SHP77 (cell line): ENCODE results near the gene PATZ1.

ENCODE experiments used
- DNase-seq, 2 experiments: peaks; one replicate each; lab custom pipeline; 2025; lab: John Stamatoyannopoulos, UW

PATZ1 gene

DNA sequence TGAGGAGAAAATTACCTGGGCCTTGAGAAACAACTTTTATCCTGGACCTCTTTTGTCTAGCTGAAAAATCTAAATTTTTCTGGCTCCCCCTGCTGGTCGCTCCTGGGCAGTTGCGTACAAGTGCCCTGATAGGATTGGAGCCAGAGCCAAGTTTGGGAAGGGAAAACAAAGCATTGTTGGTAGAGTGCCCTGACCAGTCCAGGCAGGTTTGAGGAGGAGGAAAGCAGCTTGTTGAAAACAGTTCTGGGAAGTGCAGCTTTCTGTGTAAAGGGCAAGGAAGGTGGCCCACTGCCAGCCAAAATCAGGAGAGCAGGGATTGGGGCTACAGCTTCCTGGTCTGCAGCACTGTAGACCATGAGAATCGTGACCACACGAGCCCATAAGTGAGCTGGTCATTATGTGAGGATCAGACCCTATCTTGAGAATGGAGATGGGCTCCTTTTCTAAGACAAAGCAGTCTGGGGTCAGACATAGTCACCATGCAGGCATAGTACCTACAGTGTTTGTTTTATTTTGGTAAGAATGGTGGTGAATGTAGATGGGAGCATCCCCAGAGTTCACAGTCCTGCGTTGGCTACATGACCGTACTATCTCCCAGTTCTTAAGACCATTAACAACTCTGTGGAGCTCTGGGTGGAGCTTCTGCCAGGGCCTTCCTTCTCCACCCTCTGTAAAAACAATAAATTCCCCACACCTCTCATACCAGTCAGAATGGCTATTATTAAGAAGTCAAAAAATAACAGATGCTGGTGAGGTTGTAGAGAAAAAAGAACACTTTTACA is 32.6 kb downstream of the PATZ1 start:
- DNase-seq = peak; percentile 58 to 72

- no peak for DNase-seq
Measured at GRCh38 chr22:31308181-31308580, 38.0 kb downstream of the PATZ1 start.

DNA sequence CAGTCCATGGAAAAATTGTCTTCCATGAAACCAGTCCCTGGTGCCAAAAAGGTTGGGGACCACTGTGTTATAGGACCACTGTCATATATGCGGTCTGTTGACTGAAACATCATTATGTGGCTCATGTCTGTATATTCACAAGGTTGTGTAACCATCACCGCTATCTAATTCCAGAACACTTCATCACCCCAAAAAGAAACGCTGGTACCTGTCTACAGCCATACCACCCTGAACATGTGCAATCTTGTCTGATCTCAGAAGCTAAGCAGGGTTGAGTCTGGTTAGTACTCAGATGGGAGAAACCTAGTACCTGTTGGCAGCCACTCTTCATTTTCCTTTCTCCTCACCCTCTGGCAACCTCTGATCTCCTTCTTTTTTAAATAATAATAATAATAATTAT is 41.0 kb downstream of the PATZ1 start:
- DNase-seq = no peak

GRCh38 chr22:31302537-31302936 is 43.6 kb downstream of the PATZ1 start:
- DNase-seq = no peak

GRCh38 chr22:31302006-31302405 is 44.1 kb downstream of the PATZ1 start:
- no peak for DNase-seq

- DNase-seq = no peak
Measured at GRCh38 chr22:31300896-31301295, 45.2 kb downstream of the PATZ1 start.

DNA sequence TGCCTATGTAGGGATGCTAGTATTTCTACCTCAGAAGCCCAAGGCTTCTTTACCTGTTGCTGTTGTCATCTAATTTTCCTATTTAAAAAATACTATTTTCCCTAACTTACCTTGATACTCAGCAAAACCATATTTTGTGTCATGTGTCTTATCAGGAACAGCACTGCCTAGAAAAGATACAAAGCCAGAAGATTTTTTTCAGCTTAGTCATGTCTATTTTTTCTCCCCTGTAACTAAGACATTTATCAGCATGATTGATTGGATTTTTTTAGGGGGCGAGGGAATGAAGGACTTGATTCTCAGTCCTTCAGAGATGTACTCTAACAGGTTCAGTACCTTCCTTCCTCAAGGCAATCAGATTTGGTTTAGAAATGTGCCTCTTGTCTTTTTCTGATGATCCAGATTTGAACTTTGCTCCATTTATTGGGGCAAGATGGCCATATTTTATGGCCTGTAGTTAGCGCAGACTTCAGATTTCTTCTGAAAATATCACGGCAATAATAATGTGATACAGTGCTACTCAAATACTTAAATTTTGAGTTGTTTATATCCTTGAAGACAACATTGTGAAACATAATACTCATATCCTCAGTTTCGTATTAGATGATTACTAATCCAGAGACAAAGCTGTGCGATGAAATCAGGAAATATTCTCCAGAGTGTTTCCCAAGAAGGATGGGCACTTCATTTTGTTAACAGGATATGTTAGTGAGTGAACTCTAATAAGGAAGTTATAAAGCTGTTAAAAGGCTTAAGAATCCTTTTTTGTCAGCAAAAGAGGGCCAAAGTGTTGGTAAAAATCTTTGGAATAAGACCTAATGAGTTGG is 50.1 kb downstream of the PATZ1 start:
- DNase-seq = no peak

GRCh38 chr22:31295360-31295759 is 50.8 kb downstream of the PATZ1 start:
- no peak for DNase-seq

DNA sequence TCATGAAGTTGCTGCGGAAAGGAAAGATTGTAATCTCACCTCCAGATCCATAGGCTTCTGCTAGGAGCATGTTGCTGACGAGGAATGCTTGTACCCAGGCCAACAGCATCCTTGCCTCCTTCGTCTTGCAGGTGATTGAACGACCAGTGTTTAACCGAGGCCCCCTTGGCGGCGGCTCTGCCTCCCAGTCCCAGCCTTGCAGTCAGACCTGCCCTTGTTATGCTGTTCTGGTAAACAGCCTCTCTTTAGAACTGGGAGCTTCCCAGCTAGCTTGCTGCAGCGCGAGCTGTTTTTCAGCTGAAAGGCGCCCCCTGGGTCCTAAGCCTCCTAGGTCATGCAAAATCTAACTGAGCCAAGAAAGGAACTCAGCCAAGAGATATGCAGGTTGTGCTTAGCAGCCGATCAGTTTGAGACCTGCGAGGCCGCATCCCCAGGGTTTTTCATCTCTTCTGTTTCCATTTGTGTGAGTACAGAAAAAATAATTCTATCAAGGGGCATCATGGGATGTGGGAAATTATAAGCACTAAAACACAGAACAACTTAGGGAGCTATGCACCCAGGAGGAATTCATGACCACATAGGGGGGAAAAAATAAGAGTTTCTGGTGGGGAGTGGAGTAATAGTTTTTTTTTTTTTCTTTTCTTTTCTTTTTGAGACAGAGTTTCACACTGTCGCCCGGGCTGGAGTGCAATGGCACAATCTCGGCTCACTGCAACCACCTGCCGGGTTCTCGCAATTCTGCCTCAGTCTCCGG is 53.7 kb downstream of the PATZ1 start, which contains the start of gene PIK3IP1:
Gene PIK3IP1 (minus strand): TSS at position 253 of the 754 bp plus-strand sequence. CDS start 144 bp downstream, at position 109.
- peak; percentile 86 to 90 for DNase-seq

- DNase-seq = no peak
Measured at GRCh38 chr22:31291481-31292235, 54.5 kb downstream of the PATZ1 start.

DNA sequence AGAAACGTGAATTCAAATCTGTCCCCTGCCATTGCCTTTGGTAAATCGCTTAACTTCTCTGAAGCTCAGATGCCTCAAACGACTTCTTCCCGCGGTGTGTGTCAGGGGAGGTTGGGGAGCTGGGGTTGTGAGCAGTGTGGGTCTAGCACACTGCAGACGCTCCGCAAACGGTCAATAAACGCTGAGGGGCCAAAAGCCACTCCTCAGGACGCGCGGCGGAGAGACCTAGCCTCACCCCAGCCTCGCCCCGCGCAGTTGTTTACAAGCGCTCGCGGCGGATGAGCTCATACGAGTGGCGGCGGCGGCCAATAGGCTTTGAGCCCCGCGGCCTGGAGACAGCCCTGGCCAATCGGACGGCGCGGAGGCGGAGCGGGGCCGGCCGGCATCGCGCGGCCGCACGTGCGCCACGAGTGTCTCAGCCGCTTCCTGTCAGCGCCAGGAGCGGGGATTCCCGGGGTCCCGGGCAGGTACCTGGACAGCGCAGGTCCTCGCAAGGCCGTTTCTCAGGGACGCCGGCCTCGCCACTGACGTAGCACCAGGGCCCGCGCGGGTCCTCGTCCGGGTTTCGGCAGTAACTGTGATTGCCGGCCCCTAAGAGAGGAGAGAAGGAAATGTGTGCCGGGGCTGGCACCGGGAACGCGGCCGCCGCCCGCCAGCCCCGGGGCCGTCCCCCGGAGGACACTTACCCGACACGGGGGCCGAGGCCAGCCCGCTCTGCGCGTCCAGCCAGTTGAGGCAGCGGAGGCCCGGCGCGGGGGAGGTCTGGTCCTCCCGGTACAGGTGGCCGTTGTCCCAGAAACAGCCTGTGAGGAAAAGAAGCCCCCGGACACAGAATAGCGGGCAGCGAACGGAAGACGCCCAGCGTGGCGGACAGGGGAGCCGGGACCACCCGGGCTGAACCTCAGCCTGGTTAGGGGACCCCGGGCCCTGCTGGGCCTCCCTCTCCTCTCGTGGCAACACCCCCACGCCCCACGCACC is 55.4 kb downstream of the PATZ1 start:
- peak; percentile 92 to 95 for DNase-seq

- peak; percentile 63 to 79 for DNase-seq
Measured at GRCh38 chr22:31289344-31289743, 56.8 kb downstream of the PATZ1 start.

- DNase-seq = no peak
Measured at GRCh38 chr22:31288496-31289240, 57.5 kb downstream of the PATZ1 start.

DNA sequence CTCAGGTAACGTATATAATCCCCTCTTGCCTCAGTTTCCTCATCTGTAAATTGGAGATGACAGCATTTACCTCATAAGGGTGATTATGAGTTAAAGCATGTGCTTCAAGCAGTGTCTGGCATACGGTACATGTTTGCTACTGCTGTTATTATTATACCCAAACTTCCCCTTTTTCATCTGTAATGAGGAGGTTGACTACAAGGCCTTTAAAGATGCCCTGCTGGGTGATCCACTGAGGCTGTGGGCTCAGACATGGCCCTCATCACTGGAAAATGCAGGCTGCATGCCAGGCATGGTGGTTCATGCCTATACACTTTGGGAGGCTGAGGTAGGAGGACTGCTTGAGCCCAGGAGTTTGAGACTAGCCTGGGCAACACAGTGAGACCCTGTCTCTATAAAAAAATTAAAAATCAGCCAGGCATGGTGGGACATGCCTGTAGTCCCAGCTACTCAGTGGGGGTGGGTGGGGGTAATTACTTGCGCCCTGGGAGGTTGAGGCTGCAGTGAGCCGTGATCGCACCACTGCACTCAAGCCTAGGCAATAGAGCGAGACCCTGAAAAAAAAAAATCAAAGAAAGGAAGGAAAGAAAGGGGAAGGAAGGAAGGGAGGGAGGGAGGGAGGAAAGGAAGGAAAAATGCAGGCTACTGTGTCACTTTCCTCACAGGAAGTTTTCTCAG is 58.2 kb downstream of the PATZ1 start:
- no peak for DNase-seq

GRCh38 chr22:31286360-31287255 is 59.5 kb downstream of the PATZ1 start:
- no peak for DNase-seq

DNA sequence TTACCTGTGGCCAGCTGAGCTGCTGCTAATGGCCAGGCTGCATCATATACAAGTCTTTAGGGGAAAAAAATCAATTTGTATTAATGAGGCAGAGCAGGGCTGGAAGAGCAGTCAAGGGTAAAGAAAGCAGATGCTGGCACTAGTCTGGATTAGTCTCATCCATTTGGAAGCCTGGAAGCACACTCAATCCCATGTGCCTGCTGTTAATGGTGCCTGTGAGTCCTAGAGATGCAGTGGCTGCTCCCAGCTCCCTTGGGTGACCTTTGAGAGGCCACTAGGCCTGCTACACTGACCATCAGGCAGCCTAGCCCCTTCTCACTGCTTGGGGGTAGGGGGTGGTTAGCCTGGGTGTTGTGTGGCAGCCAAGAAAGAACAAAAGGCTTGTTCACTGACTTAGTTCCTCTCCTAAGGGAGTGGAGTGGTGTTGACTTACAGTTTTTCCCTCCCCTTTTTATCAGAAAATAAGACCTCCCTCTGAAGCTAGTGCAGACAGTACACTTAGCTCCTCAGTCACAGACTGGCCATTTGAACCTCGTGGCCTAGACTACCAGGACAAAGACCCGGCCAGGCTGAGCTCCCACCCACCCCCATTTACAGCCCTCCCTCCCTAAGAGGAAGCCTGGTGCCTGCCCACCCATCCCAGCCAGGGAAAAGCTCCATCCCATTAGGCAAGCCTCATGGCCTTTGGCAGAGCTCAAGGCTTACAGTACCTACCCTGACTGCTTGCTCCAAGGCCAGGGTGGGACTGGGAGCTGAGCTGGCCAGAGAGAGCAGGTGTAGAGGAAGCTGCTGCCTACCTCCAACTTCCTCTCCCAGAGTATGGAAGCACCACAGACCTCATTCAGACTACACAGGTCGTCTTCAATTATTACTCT is 61.6 kb downstream of the PATZ1 start:
- DNase-seq = no peak
